Heart left ventricle (tissue), 13 donors: ENCODE measurements around the gene IGF2BP3.

Experiments used
- POLR2A ChIP-seq, 2 donors: fragments of 450-650 bp; IDR thresholded peaks; one replicate each; pipeline ENCODE4 v1.6.1; 2017; ENCODE audit warnings: antibody characterized with exemption in 2 of 2, mild to moderate bottlenecking in 2 of 2, moderate library complexity in 2 of 2
- TF ChIP-seq, protein P1 (sequence below), 12 donors: fragments of 200-600 bp; sonication (generic) in 4 of 12; IDR thresholded peaks; one replicate each; pipeline versions ENCODE4 v1.5.0 to v1.8.0; 2018 to 2022; ENCODE audit warnings: antibody characterized with exemption in 12 of 12, mild to moderate bottlenecking in 5 of 12
- donor health status: ischemic (EF 13 %, LVEDD 7.1; RV severe dilation, severe dysfunction).
- donor health status: DM: no; HTN: yes; CAD: no.
- donor health status: DM: no; HTN: no; CAD: no.
- donor health status: ischemic (EF 25% LVEDD 6.9; RV normal size, moderate dysfunction).
- donor health status: ischemic (EF 25% LVEDD 5.7; RV mildly dilated, moderate dysfunction).
- donor health status: ischemic (EF 35%, LVEDD 5.7; RV mildly dilated, moderate dysfunction).
- donor health status: nonischemic (EF 11% LVEDD 7.7; RV severe dilation, severe dysfunction).
- donor health status: DM: yes; HTN: yes; CAD: no.
- donor health status: PGD.
- donor health status: ischemic (EF 29% LVEDD 5.4; RV normal size, mild dysfunction).
- donor health status: nonischemic (EF 23%, LVEDD 6.1; RV moderate dilation, normal function).

DNA sequence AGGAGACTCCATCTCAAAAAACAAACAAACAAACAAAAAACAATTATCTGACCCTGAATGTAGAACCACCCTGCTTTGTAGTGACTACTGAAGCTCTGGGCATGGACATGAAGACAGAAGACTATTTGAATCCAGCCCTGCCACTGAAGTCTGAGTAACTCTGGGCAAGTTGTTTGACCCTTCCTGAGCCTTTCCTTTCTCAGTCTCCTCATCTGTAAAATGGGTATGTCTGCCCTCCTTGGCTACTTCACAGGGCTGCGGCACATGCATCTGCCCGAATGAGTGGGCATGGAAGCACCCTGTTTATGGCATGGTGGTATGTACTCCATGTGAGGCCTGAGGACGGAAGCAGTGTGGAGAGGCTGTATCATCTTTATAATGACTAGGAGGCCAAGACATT lies 193.3 kb downstream of the IGF2BP3 start:
- TF ChIP-seq POLR2A (IDR thresholded peaks at IDR 0.05): no peak
- TF ChIP-seq, protein P1, sequence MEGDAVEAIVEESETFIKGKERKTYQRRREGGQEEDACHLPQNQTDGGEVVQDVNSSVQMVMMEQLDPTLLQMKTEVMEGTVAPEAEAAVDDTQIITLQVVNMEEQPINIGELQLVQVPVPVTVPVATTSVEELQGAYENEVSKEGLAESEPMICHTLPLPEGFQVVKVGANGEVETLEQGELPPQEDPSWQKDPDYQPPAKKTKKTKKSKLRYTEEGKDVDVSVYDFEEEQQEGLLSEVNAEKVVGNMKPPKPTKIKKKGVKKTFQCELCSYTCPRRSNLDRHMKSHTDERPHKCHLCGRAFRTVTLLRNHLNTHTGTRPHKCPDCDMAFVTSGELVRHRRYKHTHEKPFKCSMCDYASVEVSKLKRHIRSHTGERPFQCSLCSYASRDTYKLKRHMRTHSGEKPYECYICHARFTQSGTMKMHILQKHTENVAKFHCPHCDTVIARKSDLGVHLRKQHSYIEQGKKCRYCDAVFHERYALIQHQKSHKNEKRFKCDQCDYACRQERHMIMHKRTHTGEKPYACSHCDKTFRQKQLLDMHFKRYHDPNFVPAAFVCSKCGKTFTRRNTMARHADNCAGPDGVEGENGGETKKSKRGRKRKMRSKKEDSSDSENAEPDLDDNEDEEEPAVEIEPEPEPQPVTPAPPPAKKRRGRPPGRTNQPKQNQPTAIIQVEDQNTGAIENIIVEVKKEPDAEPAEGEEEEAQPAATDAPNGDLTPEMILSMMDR (IDR thresholded peaks at IDR 0.05): no peak
